GM21825 (cell line): Measurements from ENCODE around the gene PEAR1.

Experiments
- ATAC-seq: cut with Tn5 transposase; IDR thresholded peaks from one replicate; pipeline ENCODE4 v1.9.1; 2021; ENCODE audit warnings: mild to moderate bottlenecking, moderate library complexity; ENCODE audit not compliant: unreplicated experiment

PEAR1 gene

DNA sequence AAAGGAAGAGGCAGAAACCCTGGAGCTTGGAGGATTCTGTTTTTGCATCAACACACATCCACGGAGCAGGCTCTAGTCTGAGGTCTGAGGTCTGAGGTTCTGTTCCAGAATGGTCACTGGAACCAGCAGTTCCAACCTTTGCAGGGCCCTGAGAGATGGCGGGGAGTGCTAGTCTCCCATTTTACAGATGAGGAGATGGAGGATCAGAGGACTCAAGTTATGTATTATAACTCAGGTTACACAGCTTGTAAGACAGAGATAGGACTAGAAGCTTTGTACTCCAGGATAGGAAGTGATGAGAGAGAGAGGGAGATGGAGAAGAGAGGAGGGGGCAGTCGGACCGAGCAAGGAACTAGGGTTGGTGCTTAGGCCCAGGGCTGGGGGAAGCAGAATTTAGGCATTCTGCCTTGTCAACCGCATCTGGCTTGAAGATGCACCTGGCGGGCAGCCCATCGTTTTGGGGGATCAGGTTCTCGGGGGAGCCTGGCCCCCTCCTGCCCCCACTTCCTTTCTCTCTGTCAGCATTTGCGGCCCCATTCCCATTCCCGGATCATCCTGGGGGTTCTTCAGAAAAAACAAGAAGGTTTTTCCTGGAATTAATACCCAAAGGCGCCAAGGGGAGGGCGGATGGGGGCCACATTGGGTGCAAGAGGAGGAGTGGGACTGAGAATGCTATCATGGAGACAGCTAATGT is 5.6 kb downstream of the PEAR1 start:
- no peak for ATAC-seq

DNA sequence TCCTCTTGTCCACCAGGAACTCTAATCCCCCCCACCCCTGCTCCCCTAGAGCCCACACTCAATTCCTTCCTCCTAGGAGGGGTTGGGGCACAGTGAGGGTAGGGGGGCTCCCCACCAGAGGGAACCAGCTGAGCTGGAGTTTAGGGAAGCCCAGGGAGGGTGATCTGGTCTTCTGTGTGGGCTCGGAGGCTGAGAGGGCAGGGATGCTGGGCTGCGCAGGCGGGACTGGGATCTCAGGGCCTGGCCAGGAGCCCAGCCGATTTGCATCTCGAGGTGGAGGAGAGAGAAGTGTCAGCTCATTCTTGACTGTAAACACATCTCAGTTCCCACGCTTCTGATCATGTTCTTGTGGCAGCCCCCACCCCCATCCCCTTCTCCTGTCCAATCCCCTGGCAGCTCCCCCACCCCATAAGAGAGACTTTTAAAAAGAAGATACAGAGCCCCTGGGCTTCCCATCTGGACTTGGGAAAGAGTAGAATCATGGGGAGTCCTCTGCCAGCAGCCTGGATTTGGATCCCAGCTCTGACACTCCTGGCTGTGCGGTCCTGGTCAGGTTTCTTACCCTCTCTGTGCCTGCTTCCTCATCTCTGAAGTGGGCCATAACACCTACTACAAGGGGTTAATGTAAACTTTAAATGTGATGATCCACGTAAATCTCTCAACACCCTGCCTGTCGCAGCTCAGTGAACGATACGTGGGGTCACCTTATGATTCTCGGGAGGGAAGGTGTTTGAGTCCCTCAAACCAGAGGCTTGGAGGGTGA is 6.6 kb downstream of the PEAR1 start:
- ATAC-seq: no peak

DNA sequence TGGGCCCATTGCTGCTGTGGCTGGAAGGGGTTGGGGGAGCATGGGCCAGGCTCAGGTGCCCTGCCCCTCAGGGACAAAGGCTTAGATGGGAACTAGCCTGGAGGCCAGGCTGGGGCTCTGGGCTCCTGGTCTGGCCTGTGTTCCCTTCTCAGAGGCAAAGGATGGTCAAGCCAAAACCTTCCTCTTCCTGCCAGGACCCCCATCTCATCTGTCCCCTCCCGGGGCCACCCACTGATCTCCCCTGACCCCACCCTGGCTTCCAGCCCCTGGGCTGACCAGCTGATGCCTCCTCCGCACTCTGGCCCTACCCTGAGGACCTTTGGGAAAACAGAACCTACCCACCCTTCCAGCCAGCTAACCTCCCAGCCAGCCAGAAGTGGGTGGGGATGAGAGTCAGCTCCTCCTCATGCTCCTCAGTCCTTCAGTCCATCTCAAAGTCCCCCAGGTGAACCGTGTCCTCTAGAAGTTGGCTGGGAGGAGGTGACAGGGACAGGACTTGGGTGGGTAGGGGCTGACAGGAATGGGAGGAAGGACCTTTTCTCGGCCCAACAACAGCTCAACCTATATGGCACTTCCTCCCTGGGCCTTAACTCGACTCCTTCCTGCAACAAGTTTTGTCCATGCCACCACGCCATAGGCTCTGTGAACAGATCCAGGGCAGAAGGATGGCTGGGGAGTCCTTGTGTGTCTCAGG is 7.5 kb downstream of the PEAR1 start:
- ATAC-seq: no peak

DNA sequence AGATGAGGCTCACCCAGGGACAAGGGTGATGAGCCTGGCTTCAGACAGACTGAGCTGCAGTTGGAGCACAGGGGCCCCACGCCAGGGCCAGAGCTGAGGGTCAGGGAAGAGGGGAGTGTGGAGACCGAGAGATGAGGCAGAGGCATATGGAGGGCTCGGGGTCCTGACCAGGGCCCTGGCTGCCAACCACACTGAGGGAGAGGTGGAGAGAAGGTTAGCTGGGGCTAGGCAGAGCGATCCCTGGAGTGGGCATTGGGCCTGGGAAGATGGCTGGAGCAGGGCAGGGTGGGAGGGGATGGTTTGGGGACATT is 8.0 kb downstream of the PEAR1 start:
- no peak for ATAC-seq

DNA sequence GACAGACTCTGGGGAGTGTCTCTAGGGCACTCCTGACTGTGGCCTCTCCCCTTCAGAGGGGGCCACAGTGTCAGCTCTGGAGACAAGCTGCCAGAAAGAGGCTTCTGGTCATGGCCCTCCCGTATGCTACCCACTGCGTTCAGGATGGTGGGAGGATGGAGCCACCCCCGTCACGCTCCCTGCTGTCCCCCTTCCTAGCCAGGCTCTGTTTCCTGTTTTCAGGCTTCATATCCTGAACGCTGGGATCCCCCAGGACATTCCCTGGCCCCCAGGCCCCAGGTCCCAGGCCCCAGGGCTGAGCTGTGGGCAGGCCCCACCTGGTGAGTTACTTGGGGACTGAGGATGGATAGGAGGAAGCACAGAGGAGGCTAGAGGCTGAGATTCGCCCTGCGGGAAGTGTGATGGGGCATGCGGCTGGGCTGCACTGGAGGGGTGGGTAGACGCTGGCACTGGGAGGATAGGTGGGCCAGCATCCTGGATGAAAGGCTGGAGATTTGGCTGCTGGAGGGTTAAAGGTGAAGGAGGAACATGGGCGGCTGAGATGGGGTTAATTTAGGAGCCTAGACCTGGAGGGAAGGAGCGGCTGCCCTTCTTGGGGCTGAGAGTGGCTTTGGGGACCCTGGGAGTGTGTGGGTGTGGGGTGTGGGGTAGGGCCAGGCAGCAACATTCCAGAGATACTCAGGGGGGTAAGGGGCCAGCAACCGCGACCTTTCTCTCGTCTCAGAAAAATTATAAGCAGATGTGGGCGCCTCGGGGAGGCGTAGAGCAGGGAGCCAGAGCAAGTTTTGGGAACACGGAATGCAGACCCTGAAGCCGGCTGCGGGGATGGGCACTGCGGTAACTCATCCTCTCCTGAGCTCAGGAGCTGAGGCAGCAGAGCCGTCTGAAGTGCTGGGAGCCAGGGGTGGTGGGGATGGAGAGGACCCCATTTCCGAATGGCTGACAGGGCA is 8.7 kb downstream of the PEAR1 start:
- no peak for ATAC-seq

DNA sequence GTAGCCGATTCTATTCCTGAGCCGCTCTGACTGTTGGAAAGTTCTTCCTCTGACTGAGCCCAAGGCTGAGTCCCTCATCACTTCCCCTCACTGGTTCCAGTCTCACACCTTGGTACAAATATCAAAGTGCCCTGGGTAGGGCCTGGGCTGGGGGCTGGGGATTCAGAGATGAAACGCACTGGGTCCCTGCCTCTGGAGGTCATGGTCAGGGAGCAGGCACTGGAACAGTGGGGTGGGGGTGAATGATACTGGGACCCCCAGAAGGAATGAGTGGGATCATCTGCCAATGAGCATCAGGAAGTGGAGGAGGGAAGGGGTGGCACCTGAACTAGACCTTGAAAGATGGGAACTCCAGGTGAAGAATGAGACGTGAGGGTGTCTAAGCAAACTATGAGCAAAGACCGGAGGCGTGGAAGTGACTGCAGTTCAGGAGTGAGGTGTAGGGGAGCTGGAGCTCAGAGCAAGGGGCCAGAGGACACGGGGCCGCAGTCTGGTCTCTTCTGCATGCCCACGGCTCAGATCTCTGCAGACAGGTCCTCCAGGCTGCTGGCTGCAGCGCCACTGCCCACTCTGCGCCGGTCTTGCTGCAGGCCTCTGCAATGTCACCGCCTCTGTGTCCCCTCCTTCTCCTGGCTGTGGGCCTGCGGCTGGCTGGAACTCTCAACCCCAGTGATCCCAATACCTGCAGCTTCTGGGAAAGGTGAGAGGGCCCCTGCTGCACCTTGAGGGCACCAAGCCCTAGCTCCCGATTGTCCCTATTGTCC is 10.0 kb downstream of the PEAR1 start:
- no peak for ATAC-seq

DNA sequence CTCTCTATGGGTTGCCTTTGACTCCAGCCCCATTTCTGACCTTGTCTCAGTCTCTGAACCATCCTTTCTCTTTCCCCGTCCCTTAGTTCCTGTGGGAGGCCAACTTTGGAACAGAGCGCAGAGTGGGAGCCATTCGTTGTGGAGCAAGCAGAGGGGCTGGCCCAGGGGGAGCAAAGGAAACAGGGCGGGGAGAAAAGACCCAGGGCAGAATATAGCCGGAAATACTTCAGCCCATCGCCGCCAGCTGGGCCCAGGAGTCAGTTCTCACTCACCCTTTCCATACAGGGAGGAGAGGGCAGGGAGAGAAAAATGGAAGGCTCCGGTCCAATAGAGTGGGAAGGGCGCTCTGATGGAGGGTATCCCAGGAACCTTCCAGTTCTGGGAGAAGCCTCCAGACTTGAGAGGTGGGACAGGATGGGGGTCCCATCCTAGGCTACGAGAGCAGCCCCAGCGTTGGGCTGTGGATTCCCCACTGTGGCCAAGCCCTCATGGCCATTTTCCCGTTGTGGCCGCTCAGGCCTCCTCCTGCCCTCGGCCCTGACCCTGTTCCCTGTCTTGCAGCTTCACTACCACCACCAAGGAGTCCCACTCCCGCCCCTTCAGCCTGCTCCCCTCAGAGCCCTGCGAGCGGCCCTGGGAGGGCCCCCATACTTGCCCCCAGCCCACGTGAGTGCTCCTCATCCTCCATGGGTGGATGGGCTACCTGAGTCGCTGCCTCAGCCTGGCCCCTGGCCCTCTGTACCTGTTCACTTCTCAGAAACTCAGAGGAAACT is 10.9 kb downstream of the PEAR1 start:
- no peak for ATAC-seq

DNA sequence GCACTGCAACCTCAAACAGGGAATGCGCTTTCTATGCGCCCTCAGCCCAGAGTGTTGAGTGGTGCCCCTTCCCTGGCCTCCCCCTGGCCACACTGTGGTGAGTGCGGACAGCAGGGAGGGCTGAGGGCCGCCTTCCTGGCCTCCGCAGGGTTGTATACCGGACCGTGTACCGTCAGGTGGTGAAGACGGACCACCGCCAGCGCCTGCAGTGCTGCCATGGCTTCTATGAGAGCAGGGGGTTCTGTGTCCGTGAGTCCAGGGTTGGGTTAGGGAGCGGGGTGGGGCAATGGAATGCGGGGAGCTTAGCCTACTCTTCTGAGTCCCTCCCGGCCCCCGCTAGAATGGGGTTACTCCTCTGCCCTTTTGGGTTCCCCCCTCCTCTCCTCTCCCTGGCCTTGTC is 11.7 kb downstream of the PEAR1 start:
- ATAC-seq: no peak

DNA sequence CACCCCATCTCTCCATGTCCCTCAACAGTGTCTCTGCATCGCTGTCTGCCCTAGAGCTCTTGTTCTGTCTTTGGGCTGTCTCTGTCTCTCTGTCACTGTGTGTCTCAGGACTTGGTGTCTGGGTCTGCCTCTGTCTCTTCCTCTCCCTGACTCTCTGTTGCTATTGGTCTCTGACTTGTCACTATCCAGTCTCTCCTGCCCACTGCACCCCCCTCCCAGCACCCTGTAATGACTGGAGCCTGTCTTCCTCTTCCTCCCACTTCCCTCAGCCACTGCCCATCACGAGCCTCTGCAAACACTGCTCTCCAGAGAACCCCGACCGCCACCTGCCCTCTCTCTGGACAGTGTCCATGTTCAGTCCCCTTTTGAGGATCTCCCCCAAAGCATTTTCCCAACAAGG is 12.1 kb downstream of the PEAR1 start:
- ATAC-seq: no peak

DNA sequence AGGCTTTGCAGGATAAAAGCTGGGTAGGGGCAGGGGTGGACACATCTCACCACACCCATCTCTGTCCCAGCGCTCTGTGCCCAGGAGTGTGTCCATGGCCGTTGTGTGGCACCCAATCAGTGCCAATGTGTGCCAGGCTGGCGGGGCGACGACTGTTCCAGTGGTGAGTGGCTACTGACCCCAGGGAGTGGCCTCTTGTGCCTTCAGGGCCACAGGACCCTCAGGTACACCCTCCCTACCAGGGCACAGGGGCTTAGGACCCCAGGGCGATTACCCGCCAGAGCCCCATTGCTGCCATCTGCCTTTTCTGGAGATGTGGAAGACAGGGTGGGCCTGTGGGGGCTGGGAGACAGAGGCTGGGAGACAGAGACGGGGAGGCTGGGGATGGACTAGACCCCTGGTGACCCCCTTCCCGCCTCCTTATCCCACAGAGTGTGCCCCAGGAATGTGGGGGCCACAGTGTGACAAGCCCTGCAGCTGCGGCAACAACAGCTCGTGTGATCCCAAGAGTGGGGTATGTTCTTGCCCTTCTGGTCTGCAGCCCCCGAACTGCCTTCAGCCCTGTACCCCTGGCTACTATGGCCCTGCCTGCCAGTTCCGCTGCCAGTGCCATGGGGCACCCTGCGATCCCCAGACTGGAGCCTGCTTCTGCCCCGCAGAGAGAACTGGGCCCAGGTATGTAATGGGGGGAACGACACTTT is 12.8 kb downstream of the PEAR1 start:
- ATAC-seq: no peak

DNA sequence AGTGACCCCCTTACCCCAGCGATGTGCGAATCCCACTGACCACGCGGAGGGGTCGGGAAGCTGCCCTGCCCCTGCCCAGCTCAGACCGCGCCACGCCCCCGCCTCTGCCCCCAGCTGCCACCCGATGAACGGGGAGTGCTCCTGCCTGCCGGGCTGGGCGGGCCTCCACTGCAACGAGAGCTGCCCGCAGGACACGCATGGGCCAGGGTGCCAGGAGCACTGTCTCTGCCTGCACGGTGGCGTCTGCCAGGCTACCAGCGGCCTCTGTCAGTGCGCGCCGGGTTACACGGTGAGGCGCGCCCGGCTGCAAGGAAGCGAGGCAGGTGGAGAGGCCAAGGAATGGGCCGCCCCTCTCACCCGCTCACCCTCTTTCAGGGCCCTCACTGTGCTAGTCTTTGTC is 15.0 kb downstream of the PEAR1 start:
- no peak for ATAC-seq

DNA sequence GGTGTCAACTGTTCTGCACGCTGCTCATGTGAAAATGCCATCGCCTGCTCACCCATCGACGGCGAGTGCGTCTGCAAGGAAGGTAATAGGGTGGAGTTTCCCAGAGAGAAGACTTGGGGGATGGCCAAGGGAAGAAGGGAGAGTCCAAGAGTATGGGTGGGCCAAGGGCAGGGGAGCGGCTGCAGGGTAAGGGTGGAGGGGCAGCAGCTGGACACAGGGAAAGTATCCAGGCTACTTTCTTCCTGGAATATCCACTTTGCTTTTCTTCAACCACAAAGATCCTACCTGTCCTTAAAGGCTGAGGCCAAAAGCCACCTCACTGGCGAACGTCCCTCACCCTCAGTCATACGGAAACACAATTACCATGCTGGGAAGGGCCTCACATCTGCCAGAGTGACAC is 15.4 kb downstream of the PEAR1 start:
- no peak for ATAC-seq

DNA sequence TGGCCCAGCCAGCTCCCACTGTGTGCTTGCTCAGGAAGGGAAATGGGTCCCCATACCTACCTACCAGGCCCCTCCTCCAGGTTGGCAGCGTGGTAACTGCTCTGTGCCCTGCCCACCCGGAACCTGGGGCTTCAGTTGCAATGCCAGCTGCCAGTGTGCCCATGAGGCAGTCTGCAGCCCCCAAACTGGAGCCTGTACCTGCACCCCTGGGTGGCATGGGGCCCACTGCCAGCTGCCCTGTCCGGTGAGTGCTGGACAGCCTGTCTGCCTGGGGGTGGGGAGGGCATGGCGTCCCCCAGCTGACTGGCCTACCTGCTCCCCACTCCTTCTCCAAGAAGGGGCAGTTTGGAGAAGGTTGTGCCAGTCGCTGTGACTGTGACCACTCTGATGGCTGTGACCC is 16.2 kb downstream of the PEAR1 start:
- ATAC-seq: no peak

DNA sequence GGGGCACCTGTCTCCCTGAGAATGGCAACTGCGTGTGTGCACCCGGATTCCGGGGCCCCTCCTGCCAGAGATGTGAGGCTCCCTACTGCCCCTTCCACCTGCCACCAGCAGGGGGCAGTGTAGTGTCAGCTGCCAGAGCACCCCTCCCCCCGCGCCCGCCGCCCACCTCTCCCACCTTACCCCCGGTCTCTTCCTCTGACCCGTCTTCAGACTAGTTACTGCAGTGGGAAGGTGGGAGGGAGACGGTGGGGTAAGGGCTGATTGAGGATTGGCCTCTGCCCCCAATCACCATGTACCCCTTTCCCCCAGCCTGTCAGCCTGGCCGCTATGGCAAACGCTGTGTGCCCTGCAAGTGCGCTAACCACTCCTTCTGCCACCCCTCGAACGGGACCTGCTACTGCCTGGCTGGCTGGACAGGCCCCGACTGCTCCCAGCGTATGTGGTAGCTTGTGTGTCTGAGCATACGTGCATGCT is 16.8 kb downstream of the PEAR1 start:
- ATAC-seq: no peak

DNA sequence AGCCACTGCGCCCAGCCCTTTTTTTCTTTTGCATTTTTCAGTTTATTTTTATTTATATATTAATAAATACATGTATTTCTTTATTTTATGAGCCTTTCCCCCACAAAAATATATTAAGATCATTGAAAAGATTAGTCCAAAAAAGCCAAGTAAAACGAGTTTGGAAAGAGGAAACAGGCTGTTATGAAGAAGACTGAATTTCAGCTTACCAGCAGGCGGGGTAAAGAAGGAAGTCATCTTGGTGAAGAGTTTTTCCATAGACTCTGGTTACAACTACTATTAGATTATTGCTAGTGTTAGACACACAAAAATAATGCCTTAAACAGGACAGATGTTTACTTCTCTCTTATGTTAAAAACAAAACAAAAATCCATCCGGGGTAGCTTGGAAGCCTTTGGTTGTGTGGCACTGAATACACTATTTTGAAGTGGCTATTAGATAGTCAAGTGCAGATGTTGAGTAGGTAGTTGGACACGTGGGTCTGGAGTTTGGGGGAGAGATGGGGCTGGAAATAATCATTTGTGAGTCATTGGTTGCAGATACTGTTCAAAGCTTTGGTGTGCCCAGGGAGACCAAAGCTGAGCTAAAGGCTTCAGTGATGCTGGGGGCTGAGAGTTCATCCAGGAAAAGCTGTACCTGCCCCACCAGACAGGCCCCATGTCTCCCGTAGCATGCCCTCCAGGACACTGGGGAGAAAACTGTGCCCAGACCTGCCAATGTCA is 18.2 kb downstream of the PEAR1 start:
- no peak for ATAC-seq

DNA sequence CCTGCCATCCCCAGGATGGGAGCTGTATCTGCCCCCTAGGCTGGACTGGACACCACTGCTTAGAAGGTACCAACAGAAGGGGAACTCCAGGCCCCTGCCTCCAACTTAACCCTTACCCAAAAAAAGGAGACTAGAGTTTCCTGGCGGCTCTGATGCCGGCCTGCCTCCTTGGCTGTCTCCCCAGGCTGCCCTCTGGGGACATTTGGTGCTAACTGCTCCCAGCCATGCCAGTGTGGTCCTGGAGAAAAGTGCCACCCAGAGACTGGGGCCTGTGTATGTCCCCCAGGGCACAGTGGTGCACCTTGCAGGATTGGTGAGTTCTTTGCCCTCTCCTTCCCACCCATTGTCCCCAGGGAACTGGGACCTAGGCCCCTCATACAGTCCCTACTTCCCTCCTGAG is 18.8 kb downstream of the PEAR1 start:
- no peak for ATAC-seq

DNA sequence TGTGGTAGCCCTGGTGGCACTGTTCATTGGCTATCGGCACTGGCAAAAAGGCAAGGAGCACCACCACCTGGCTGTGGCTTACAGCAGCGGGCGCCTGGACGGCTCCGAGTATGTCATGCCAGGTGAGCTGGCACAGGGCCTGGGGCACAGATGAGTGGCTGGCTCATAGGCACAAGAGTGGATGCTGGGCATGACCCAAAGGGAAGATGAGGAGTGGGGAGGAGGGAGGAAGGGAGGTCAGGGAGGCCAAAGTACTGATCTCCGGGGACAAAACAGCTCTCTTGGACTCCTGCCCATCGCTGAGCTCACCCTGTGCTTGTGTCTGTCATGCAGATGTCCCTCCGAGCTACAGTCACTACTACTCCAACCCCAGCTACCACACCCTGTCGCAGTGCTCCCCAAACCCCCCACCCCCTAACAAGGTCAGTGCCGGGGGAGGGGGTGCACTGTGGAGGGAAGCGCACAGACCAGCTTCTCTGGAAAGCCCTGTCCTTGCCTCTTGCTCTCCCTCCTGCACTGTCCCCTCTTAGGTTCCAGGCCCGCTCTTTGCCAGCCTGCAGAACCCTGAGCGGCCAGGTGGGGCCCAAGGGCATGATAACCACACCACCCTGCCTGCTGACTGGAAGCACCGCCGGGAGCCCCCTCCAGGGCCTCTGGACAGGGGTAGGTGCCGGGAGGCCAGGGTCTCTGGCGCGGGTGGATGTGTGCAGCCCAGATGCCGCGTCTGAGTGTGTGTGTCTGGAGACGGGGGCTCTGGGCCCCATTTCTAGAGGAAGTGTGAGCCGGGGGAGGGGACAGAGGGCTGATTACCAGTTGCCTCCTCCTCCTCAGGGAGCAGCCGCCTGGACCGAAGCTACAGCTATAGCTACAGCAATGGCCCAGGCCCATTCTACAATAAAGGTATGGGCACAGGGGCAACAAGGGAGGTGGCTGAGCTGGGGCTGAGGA is 19.6 kb downstream of the PEAR1 start:
- ATAC-seq: no peak
